ENCODE data around the gene ALAD. TPM values are rescaled to one million over a fixed set of nuclear protein-coding genes. Genes with fewer than 3 reads are reported as not detected.
"Not testable (repeated sequence)": the region's sequence is repeated elsewhere in the genome, so short reads cannot be mapped to it uniquely, and the experiment has no call there.

The ALAD gene
- total RNA-seq, 1 donor from 2014 or later: 28.3 TPM

DNA sequence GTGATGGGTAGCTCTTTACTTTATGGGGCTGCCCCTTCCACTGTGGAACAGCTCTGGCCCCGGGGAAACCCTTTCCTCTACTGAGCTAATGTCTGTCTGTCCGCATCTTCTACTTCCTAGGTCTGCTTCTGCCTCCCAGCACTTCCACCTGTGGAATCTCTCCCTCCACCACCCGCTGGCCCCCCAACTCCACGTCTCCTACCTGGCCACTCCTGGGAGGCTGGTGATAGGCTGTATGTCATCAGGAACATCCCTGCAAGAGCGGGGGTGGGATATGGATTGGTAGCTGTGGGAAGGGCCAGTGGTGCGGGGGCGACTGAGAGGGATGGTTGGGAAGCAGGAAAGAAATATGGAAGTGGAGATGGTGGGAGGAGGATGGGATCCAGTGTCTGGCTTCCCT lies 9.2 kb downstream of the ALAD start:
- no peaks in the 10 kb centered on the region for H3K27me3 Mint-ChIP-seq (ENCODE audit: low read depth)
- no peak for DNase-seq (ENCODE audit: low spot score)
- intact Hi-C loops (cut with micrococcal nuclease): no loop called here
- H3K36me3 Mint-ChIP-seq (ENCODE audit: low read depth): peaks cover 33% of the 10 kb centered on the region
- H3K27ac Mint-ChIP-seq: no peak overlapping the region
- H3K9me3 Mint-ChIP-seq: no peaks in the 10 kb centered on the region
- H3K4me3 Mint-ChIP-seq (ENCODE audit: low read depth): no peak overlapping the region
- H3K4me1 Mint-ChIP-seq (ENCODE audit: low read depth): no peaks in the 10 kb centered on the region

- no peak for DNase-seq (ENCODE audit: low spot score)
- no peaks in the 10 kb centered on the region for H3K4me1 Mint-ChIP-seq (ENCODE audit: low read depth)
- H3K36me3 Mint-ChIP-seq (ENCODE audit: low read depth): peaks cover 41% of the 10 kb centered on the region
Measured at GRCh38 chr9:113390192-113390960, 10.7 kb downstream of the ALAD start.

DNA sequence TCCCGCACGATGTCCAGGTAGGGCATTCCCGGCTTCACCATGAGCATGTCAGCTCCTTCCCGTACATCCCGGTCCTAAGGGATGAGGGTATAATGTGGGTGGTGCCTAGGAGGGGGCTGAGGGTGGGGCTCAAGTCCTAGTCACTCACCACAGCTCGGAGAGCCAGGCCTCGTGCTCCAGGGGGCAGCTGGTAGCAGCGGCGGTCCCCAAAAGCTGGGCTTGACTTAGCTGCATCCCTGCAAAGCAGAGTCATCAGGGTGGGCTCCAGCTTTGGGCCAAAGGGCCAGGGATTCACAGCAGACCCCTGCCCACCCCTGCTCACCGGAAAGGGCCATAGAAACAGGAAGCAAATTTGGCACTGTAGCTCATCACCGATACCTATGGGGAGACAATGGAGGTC lies 11.6 kb downstream of the ALAD start:
- Mint-ChIP-seq H3K36me3 (ENCODE audit: low read depth) (peaks cover 37% of the 10 kb centered on the region), H3K27me3 (ENCODE audit: low read depth) (no peaks in the 10 kb centered on the region), H3K4me3 (ENCODE audit: low read depth) (no peak overlapping the region), H3K4me1 (ENCODE audit: low read depth) (no peaks in the 10 kb centered on the region), H3K9me3 (no peaks in the 10 kb centered on the region), H3K27ac (no peak overlapping the region)
- intact Hi-C loops (cut with micrococcal nuclease): no loop called here
- DNase-seq (ENCODE audit: low spot score): no peak

More at GRCh38 chr9:113390192-113390960, 10.7 kb downstream of the ALAD start:
- Mint-ChIP-seq H3K27ac (no peak overlapping the region), H3K27me3 (ENCODE audit: low read depth) (no peaks in the 10 kb centered on the region), H3K4me3 (ENCODE audit: low read depth) (no peak overlapping the region), H3K9me3 (no peaks in the 10 kb centered on the region)
- intact Hi-C loops (cut with micrococcal nuclease): no loop called here

- Mint-ChIP-seq H3K36me3 (ENCODE audit: low read depth) (peaks cover 37% of the 10 kb centered on the region), H3K9me3 (no peaks in the 10 kb centered on the region), H3K4me3 (ENCODE audit: low read depth) (no peak overlapping the region), H3K4me1 (ENCODE audit: low read depth) (no peaks in the 10 kb centered on the region), H3K27ac (no peak overlapping the region), H3K27me3 (ENCODE audit: low read depth) (no peaks in the 10 kb centered on the region)
- intact Hi-C loops (cut with micrococcal nuclease): no loop called here
- no peak for DNase-seq (ENCODE audit: low spot score)
Measured at GRCh38 chr9:113388833-113389232, 12.3 kb downstream of the ALAD start.

GRCh38 chr9:113387560-113388230 lies 13.4 kb downstream of the ALAD start:
- Mint-ChIP-seq H3K36me3 (ENCODE audit: low read depth) (peaks cover 37% of the 10 kb centered on the region), H3K4me1 (ENCODE audit: low read depth) (no peaks in the 10 kb centered on the region), H3K9me3 (no peaks in the 10 kb centered on the region), H3K4me3 (ENCODE audit: low read depth) (no peak overlapping the region), H3K27ac (no peak overlapping the region), H3K27me3 (ENCODE audit: low read depth) (no peaks in the 10 kb centered on the region)
- intact Hi-C loops (cut with micrococcal nuclease): no loop called here
- no peak for DNase-seq (ENCODE audit: low spot score)

GRCh38 chr9:113386571-113387393 lies 14.3 kb downstream of the ALAD start:
- Mint-ChIP-seq H3K27me3 (ENCODE audit: low read depth) (no peaks in the 10 kb centered on the region), H3K4me1 (ENCODE audit: low read depth) (no peaks in the 10 kb centered on the region), H3K27ac (no peak overlapping the region), H3K36me3 (ENCODE audit: low read depth) (peaks cover 33% of the 10 kb centered on the region), H3K9me3 (no peaks in the 10 kb centered on the region), H3K4me3 (ENCODE audit: low read depth) (no peak overlapping the region)
- intact Hi-C loops (cut with micrococcal nuclease): no loop called here
- DNase-seq (ENCODE audit: low spot score): no peak

GRCh38 chr9:113381909-113382411 lies 19.1 kb downstream of the ALAD start:
- no peaks in the 10 kb centered on the region for H3K9me3 Mint-ChIP-seq
- no peaks in the 10 kb centered on the region for H3K4me1 Mint-ChIP-seq (ENCODE audit: low read depth)
- no peaks in the 10 kb centered on the region for H3K27me3 Mint-ChIP-seq (ENCODE audit: low read depth)
- intact Hi-C loops (cut with micrococcal nuclease): no loop called here
- peaks cover 10% of the 10 kb centered on the region for H3K36me3 Mint-ChIP-seq (ENCODE audit: low read depth)
- DNase-seq (ENCODE audit: low spot score): no peak
- no peak overlapping the region for H3K4me3 Mint-ChIP-seq (ENCODE audit: low read depth)
- no peak overlapping the region for H3K27ac Mint-ChIP-seq

DNA sequence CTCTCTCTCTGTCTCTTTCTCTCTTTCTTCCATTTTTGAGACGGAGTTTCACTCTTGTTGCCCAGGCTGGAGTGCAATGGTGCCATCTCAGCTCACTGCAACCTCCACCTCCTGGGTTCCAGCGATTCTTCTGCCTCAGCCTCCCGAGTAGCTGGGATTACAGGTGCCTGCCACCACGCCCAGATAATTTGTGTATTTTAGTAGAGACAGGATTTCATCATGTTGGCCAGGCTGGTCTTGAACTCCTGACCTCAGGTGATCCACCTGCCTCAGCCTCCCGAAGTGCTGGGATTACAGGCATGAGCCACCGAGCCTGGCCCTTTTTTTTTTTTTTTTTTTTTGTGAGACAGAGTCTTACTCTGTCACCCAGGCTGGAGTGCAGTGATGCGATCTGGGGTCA lies 19.6 kb downstream of the ALAD start:
- H3K4me1 Mint-ChIP-seq (ENCODE audit: low read depth); H3K27ac Mint-ChIP-seq; H3K27me3 Mint-ChIP-seq (ENCODE audit: low read depth); intact Hi-C loops (cut with micrococcal nuclease); H3K9me3 Mint-ChIP-seq; H3K4me3 Mint-ChIP-seq (ENCODE audit: low read depth); H3K36me3 Mint-ChIP-seq (ENCODE audit: low read depth); DNase-seq (ENCODE audit: low spot score): not testable (repeated sequence)

DNA sequence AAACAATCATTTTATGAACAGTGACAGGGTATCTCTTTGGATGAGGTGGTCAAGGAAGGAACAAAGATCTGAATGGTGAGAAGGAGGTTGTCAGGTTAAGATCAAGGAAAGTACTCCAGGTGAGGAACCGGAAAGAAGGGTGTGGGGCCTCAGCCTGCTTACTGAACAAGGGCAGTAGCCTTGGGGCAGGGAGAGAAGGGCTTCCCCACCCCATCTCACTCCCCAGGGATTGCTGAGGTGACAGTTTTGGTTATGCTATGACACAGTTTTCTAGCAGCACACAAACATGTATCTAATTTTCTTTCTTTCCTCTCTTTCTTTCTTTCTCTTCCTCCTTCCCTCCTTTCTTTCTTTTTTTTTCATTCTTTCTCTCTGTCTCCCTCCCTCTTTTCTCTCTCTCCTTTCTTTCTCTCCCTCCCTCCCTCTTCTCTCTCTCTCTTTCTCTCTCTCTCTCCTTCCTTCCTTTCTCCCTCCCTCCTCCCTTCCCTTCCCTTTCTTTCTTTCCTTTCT lies 20.2 kb downstream of the ALAD start:
- no peak overlapping the region for H3K27ac Mint-ChIP-seq
- H3K9me3 Mint-ChIP-seq: no peaks in the 10 kb centered on the region
- H3K4me1 Mint-ChIP-seq (ENCODE audit: low read depth): no peaks in the 10 kb centered on the region
- no peak for DNase-seq (ENCODE audit: low spot score)
- H3K36me3 Mint-ChIP-seq (ENCODE audit: low read depth): peaks cover 3% of the 10 kb centered on the region
- intact Hi-C loops (cut with micrococcal nuclease): no loop called here
- no peaks in the 10 kb centered on the region for H3K27me3 Mint-ChIP-seq (ENCODE audit: low read depth)
- H3K4me3 Mint-ChIP-seq (ENCODE audit: low read depth): no peak overlapping the region

DNA sequence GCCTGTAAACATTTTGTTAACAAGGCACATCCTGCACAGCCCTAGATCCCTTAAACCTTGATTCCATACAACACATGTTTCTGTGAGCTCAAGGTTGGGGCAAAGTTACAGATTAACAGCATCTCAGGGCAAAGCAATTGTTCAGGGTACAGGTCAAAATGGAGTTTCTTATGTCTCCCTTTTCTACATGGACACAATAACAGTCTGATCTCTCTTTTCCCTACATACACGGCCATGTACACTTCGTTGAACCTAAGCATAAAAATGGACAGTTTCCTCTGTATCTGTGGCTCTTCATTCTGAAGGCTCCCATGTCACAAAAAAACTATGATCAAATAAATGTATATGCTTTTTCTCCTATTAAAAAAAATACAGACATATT lies 21.3 kb downstream of the ALAD start:
- H3K27ac Mint-ChIP-seq; H3K4me3 Mint-ChIP-seq (ENCODE audit: low read depth); H3K9me3 Mint-ChIP-seq: not testable (repeated sequence)

GRCh38 chr9:113379094-113379828 lies 21.8 kb downstream of the ALAD start:
- H3K27ac Mint-ChIP-seq: not testable (repeated sequence)

More for the DNA sequence above, 21.3 kb downstream of the ALAD start:
- H3K36me3 Mint-ChIP-seq (ENCODE audit: low read depth); DNase-seq (ENCODE audit: low spot score); intact Hi-C loops (cut with micrococcal nuclease); H3K4me1 Mint-ChIP-seq (ENCODE audit: low read depth); H3K27me3 Mint-ChIP-seq (ENCODE audit: low read depth): not testable (repeated sequence)

More at GRCh38 chr9:113379094-113379828, 21.8 kb downstream of the ALAD start:
- intact Hi-C loops (cut with micrococcal nuclease); H3K4me1 Mint-ChIP-seq (ENCODE audit: low read depth); H3K27me3 Mint-ChIP-seq (ENCODE audit: low read depth); H3K9me3 Mint-ChIP-seq; H3K4me3 Mint-ChIP-seq (ENCODE audit: low read depth); DNase-seq (ENCODE audit: low spot score): not testable (repeated sequence)
- H3K36me3 Mint-ChIP-seq (ENCODE audit: low read depth): peaks cover 15% of the 10 kb centered on the region

Data from activated T-helper 2 cell treated with anti-CD3 and anti-CD28 coated beads, Interferon-gamma antibody, Interleukin-2, Interleukin-4, amounts not matched to agents 10 μg/mL and 5 μg/mL and 100 μg/mL, durations not matched to agents 14 hours and 24 hours and 36 hours (primary cell).